Measurements from ENCODE around the gene IGF2BP3.
A peak's percentile ranks its signal among the peaks of the same experiment; 100 is the strongest.

IGF2BP3 gene

GRCh38 chr7:23373151-23374004, 96.9 kb downstream of the IGF2BP3 start:
- peak; percentile 66 for DNase-seq

GRCh38 chr7:23372611-23373010, 97.7 kb downstream of the IGF2BP3 start:
- no peak for DNase-seq

GRCh38 chr7:23371654-23372053, 98.6 kb downstream of the IGF2BP3 start:
- no peak for DNase-seq

- DNase-seq, result no peak
Measured at GRCh38 chr7:23369695-23370404, 100.4 kb downstream of the IGF2BP3 start.

- DNase-seq, result no peak
Measured at GRCh38 chr7:23369100-23369499, 101.2 kb downstream of the IGF2BP3 start.

- DNase-seq, result no peak
Measured at GRCh38 chr7:23358152-23358674, 112.1 kb downstream of the IGF2BP3 start.

GRCh38 chr7:23357190-23358093, 112.8 kb downstream of the IGF2BP3 start:
- no peak for DNase-seq

GRCh38 chr7:23356726-23357125, 113.6 kb downstream of the IGF2BP3 start:
- no peak for DNase-seq

GRCh38 chr7:23356168-23356567, 114.1 kb downstream of the IGF2BP3 start:
- DNase-seq, result no peak

GRCh38 chr7:23353172-23353571, 117.1 kb downstream of the IGF2BP3 start:
- DNase-seq, result no peak

- DNase-seq, result no peak
Measured at GRCh38 chr7:23350466-23350865, 119.8 kb downstream of the IGF2BP3 start.

GRCh38 chr7:23349484-23350157, 120.7 kb downstream of the IGF2BP3 start:
- DNase-seq, result no peak

GRCh38 chr7:23347682-23348180, 122.6 kb downstream of the IGF2BP3 start:
- no peak for DNase-seq

- DNase-seq, result no peak
Measured at GRCh38 chr7:23347033-23347681, 123.1 kb downstream of the IGF2BP3 start.

- no peak for DNase-seq
Measured at GRCh38 chr7:23346316-23346715, 124.0 kb downstream of the IGF2BP3 start.

- DNase-seq, result no peak
Measured at GRCh38 chr7:23345601-23346000, 124.7 kb downstream of the IGF2BP3 start.

- DNase-seq, result no peak
Measured at GRCh38 chr7:23343806-23344475, 126.3 kb downstream of the IGF2BP3 start.

GRCh38 chr7:23343102-23343501, 127.2 kb downstream of the IGF2BP3 start:
- no peak for DNase-seq

- no peak for DNase-seq
Measured at GRCh38 chr7:23341846-23342598, 128.3 kb downstream of the IGF2BP3 start.

GRCh38 chr7:23338863-23339262, 131.4 kb downstream of the IGF2BP3 start:
- no peak for DNase-seq
